GM12865 (cell line): ENCODE data around the gene ASIC3.
A peak's percentile ranks its signal among the peaks of the same experiment; 100 is the strongest.

Source experiments
- DNase-seq: peaks from one replicate; pipeline ENCODE4 v3.0.0; 2010; ENCODE audit warnings: low read depth
- H3K4me3 ChIP-seq: 2 replicates; pipeline ENCODE4 v1.5.1; 2011; ENCODE audit warnings: mild to moderate bottlenecking, low read depth, low read length, control low read depth
- TF ChIP-seq, protein P1 (sequence below): IDR thresholded peaks from 2 replicates; pipeline ENCODE4 v1.5.1; 2011; ENCODE audit warnings: low read length, control low read depth, low read depth, inconsistent platforms; ENCODE audit not compliant: insufficient read depth; ENCODE audit errors: missing control alignments

Gene ASIC3

DNA sequence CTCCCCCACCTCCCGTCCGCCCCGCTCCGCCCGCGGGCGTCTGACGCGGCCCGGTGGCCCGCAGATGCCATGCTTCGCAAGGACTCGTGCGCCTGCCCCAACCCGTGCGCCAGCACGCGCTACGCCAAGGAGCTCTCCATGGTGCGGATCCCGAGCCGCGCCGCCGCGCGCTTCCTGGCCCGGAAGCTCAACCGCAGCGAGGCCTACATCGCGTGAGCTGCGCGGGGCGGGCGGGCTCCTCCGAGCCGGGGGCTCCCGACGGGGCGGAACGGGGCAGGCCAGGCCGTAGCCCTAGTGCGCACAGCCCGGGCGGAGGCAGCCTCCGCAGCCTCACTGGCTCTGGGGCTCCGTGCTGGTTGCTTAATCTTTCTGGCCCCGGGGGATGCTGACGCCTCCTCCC, 2.8 kb downstream of the ASIC3 start:
- H3K4me3 ChIP-seq = no peak overlapping the region
- TF ChIP-seq, protein P1, sequence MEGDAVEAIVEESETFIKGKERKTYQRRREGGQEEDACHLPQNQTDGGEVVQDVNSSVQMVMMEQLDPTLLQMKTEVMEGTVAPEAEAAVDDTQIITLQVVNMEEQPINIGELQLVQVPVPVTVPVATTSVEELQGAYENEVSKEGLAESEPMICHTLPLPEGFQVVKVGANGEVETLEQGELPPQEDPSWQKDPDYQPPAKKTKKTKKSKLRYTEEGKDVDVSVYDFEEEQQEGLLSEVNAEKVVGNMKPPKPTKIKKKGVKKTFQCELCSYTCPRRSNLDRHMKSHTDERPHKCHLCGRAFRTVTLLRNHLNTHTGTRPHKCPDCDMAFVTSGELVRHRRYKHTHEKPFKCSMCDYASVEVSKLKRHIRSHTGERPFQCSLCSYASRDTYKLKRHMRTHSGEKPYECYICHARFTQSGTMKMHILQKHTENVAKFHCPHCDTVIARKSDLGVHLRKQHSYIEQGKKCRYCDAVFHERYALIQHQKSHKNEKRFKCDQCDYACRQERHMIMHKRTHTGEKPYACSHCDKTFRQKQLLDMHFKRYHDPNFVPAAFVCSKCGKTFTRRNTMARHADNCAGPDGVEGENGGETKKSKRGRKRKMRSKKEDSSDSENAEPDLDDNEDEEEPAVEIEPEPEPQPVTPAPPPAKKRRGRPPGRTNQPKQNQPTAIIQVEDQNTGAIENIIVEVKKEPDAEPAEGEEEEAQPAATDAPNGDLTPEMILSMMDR = no peak
- DNase-seq = peak; percentile 49

DNA sequence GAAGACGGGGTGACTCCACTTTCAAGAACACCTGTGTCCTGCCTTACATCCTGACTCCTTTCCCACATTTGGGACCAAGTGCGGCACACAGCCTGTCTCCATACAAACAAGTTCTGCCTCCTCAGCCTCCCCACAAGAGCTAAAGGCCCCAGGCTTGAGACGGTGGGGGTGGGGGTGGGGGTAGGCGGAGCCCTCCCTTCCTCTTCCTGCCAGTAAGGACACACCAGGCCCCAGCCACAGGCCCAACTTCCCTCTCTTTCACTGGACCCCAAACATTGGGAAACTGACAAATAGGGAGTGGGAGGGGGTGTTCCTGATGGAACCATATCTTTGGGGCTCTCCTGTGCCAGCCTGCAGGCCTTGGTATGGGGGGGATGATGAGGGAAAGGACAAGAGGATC, 4.8 kb downstream of the ASIC3 start:
- no peak for DNase-seq
- TF ChIP-seq, protein P1 = no peak
- no peak overlapping the region for H3K4me3 ChIP-seq

DNA sequence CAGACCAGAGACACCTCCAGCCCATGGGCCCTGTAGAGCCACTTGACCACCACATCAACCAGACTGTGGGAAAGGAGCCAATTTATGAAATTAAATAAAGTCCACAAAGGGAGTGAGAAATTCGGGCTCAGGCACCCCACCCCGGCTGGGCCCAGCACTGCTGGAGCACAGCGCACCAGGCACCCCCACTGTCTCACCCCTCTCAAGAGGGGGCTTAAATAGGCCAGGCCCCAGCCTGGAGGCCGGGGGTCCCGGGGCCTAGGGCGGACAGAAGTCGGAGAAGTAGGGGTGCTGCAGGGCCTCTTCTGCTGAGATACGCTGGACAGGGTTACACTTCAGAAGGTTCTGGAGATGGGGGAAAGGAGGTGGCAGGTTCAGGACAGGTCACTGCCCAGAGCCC, 5.4 kb downstream of the ASIC3 start:
- TF ChIP-seq, protein P1 = no peak
- H3K4me3 ChIP-seq = no peak overlapping the region
- DNase-seq = no peak

DNA sequence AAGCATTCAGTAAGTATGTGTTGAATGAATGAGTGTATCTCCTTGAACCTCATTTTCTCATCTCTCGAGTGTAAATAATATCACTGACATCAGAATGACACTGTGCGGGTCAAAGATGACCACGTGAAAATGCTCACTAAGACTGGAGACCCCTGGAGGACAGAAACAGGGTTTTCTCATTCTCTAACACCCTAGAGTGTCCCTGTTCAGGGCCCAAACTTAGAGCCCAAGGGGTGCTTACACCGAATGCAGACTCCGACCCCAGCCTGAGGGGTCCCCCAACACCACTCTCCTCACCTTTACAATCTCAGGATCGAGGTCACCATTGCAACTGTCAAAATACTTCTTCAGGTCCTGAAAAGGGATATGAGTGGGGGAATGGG, 7.9 kb downstream of the ASIC3 start:
- TF ChIP-seq, protein P1 = no peak
- DNase-seq = no peak
- no peak overlapping the region for H3K4me3 ChIP-seq

DNA sequence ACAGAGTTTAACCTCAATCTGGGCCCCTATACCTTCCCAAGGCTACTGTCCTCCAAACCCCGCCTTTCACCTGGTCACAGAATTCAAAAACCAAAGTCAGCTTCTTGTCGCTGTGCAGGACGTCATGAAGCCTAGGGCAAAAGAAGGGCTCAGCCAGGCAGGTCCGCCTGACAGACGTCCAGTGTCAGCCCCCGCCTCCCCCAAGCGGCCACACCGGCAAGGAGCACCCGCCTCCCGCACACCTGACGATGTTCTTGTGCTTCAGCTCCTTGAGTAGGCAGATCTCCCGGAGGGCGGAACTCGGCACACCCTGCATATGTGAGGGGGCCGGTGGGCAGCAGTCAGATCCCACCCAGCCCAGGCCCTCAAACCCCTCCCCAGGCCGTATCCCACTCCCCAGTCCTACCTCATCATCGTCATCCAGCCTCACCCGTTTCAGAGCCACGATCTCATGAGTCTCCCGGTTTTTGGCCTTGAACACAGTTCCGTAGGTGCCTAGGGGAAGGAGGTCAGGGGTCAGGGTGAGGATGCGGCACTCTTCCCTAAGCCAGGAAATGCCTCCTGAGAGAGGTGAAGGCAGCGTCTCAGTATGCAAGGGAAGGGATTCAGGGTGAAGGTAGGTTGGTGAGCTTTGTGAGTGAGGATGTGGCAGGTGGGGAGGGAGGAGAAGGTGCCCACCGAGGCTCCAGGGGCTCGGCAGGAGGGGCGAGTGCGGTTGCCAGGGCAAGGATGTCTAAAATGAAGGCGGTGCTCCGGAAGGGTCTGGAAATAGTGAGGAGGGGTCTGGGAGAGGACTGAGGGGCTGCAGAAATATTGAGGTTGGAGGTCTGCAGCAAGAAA, 8.6 kb downstream of the ASIC3 start:
- TF ChIP-seq, protein P1 = no peak
- DNase-seq = no peak
- peak overlapping the region; percentile 64 for H3K4me3 ChIP-seq

DNA sequence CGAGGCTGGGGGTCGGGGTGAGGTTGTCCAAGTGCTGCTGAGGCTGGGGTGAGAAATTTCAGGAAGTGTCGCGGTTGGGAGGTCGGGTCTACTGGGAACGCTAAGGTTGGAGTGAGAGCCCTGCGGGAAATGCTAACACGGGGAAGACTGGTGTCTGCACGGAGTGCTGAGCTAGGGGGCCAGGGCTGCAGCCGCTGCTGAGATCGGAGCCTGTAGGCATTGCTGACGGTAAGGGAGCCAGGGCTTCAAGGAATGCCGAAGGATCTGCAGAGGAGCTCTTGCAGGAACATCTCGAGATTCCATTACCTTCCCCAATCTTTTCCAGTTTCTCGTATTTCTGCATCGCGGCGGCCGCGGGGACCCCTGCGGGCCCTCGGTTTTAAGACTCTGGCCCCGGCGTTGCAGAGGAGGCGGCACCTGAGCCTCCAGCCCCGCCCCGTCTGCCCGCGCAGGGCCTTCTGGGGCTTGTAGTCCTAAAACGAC, 9.2 kb downstream of the ASIC3 start, which contains the start of gene CDK5:
TSS of gene CDK5 (minus strand) at position 392 of the 483 bp plus-strand sequence. CDS start at position 343, 49 bp downstream.
- DNase-seq = no peak
- peak within 1 kb of the TSS; percentile 64 for H3K4me3 ChIP-seq
- TF ChIP-seq, protein P1 = no peak
